ENCODE data around the gene JAKMIP3. TPM values are rescaled to one million over a fixed set of nuclear protein-coding genes. Genes with fewer than 3 reads are reported as not detected.
A peak's percentile ranks its signal among the peaks of the same experiment; 100 is the strongest.
"Not testable (repeated sequence)": the region's sequence is repeated elsewhere in the genome, so short reads cannot be mapped to it uniquely, and the experiment has no call there.

Gene JAKMIP3
- total and polyA plus RNA-seq, 12 donors: 0.18 to 7.0 (median 0.79) TPM

DNA sequence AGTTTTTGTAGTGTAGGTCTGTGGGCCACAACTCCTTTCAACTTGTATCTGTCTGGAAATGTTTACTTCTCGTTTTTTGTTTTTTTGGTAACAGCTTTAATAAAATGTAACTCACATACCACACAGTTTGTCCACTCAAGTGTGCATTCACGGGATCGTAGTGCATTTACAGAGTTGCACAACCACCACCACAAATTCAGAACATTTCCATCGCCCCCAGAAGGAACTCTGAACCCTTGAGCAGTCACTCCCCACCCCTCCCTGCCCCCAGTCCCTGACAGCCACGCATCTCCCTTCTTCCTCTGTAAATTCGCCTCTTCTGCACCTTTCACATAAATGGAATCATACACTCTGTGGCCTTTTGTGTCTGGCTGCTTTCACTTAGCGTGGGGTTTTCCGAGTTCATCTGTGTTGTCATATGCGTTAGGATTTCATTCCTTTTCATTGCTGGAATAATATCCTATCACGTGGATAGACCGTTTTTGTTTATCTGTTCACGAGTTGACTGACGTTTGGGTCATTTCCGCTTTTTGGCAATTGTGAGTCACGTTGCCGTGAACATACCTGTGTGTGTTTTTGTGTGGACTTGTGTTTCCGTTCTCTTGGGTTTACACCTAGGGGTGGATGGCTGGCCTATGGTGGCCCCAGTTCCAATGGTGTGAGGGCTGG is 10.3 kb downstream of the JAKMIP3 start:
- TF ChIP-seq, protein P1, sequence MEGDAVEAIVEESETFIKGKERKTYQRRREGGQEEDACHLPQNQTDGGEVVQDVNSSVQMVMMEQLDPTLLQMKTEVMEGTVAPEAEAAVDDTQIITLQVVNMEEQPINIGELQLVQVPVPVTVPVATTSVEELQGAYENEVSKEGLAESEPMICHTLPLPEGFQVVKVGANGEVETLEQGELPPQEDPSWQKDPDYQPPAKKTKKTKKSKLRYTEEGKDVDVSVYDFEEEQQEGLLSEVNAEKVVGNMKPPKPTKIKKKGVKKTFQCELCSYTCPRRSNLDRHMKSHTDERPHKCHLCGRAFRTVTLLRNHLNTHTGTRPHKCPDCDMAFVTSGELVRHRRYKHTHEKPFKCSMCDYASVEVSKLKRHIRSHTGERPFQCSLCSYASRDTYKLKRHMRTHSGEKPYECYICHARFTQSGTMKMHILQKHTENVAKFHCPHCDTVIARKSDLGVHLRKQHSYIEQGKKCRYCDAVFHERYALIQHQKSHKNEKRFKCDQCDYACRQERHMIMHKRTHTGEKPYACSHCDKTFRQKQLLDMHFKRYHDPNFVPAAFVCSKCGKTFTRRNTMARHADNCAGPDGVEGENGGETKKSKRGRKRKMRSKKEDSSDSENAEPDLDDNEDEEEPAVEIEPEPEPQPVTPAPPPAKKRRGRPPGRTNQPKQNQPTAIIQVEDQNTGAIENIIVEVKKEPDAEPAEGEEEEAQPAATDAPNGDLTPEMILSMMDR (IDR thresholded peaks at IDR 0.05): no peak
- no peak for TF ChIP-seq POLR2A (IDR thresholded peaks at IDR 0.05)
- no peak overlapping the region for H3K27ac ChIP-seq
- WGBS, 4 donors: 76 to 85% (median 82%) methylated on average over 17 of the region's 17 CpGs
- intact Hi-C loops (cut with DNase I): no loop called here
- no peaks in the 10 kb centered on the region for H3K9me3 ChIP-seq (replicated peaks in 1 of 3)
- H3K27me3 ChIP-seq: no peaks in the 10 kb centered on the region
- no peak for DNase-seq
- no peak overlapping the region for H3K4me3 ChIP-seq
- H3K36me3 ChIP-seq (replicated peaks in 1 of 2): no peaks in the 10 kb centered on the region
- no peaks in the 10 kb centered on the region for H3K4me1 ChIP-seq (replicated peaks in 1 of 2)

DNA sequence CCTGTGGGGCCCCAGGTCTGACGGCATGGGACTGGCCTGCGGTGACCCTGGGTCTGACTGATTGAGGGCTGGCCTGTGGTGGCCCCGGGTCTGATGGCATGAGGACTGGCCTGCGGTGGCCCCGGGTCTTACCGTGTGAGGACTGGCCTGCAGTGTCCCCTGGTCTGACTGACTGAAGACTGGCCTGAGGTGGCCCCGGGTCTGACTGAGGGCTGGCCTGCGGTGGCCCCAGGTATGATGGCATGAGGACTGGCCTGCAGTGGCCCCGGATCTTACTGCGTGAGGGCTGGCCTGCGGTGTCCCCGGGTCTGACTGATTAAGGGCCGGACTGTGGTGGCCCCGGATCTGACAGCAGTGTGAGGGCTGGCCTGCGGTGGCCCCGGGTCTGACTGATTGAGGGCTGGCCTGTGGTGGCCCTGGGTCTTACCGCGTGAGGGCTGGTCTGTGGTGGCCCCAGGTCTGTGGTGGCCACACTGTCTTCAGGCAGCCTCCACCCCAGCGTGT is 10.9 kb downstream of the JAKMIP3 start:
- Histone ChIP-seq H3K4me3 (no peak overlapping the region), H3K9me3 (replicated peaks in 1 of 3) (no peaks in the 10 kb centered on the region), H3K4me1 (replicated peaks in 1 of 2) (no peaks in the 10 kb centered on the region), H3K36me3 (replicated peaks in 1 of 2) (no peaks in the 10 kb centered on the region), H3K27me3 (no peaks in the 10 kb centered on the region), H3K27ac (no peak overlapping the region)
- DNase-seq: peak in 1 of 7 donors; percentile 36
- 38 to 92% (median 88%) methylated on average over 2 to 19 of the region's 19 CpGs for WGBS, 4 donors
- TF ChIP-seq POLR2A (IDR thresholded peaks at IDR 0.05): no peak
- TF ChIP-seq, protein P1 (IDR thresholded peaks at IDR 0.05): no peak
- intact Hi-C loops (cut with DNase I): no loop called here

DNA sequence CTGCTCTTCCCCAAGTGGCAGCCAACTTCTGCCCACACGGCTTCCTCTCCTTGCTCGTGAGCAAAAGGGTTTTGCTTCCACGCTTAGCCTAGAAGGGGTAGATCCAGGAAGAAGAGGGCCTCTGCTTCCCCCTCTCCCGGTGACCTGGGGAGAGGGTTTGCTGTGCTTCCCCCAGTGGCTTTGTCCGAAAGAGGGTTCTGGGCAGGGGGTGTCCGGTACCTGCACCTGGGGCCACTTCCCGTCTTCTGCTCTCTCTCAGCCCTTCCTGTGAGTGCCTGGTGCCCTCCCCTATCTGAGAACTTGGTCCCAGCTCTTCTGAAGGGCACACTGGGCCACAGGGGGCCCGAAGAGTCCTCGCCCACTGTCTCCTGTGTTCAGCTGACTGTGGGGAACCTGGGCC is 11.3 kb downstream of the JAKMIP3 start:
- intact Hi-C loops (cut with DNase I): no loop called here
- 61 to 81% (median 78%) methylated on average over 7 to 9 of the region's 9 CpGs for WGBS, 4 donors

DNA sequence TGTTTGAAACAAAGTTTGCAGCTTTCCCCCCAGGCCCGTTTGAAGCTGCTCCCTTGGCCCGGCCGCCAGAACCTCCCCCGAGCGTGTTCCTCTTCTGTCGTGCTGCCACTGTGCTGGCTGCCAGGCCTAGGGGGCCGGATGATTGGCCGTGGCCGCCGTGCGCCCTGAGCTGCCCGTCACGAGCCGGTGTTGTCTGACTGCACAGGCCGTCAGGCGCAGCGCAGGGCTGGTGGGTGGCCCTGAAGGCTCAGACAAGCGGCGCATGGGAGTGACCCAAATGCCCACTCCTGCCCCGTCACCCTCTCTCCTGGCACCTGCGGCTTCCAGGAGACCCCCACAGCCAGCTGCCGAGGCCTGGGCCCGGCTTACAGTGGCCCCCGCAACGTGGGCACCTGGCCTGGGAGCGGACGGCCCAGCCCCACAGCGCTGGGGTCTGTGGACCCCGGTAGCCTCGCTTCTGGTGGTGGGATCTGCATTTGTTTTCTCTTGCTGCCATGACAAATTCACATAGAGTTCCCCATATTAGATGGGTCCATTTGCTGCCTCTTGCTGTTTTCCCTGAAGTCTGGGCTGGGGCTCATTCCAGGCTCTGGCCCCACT is 13.1 kb downstream of the JAKMIP3 start:
- H3K9me3 ChIP-seq (replicated peaks in 1 of 3): no peaks in the 10 kb centered on the region
- no peaks in the 10 kb centered on the region for H3K4me1 ChIP-seq (replicated peaks in 1 of 2)
- intact Hi-C loops (cut with DNase I): no loop called here
- H3K27ac ChIP-seq: no peak overlapping the region
- TF ChIP-seq POLR2A (IDR thresholded peaks at IDR 0.05): no peak
- TF ChIP-seq, protein P1 (IDR thresholded peaks at IDR 0.05): no peak
- no peaks in the 10 kb centered on the region for H3K27me3 ChIP-seq
- peak in 1 of 7 donors; percentile 41 for DNase-seq
- no peak overlapping the region for H3K4me3 ChIP-seq
- no peaks in the 10 kb centered on the region for H3K36me3 ChIP-seq (replicated peaks in 1 of 2)
- WGBS, 4 donors: 68 to 85% (median 79%) methylated on average over 14 to 30 of the region's 30 CpGs

More for the DNA sequence above, 11.3 kb downstream of the JAKMIP3 start:
- H3K9me3 ChIP-seq (replicated peaks in 1 of 3): no peaks in the 10 kb centered on the region
- DNase-seq: no peak
- no peak overlapping the region for H3K4me3 ChIP-seq
- no peaks in the 10 kb centered on the region for H3K36me3 ChIP-seq (replicated peaks in 1 of 2)
- H3K27ac ChIP-seq: no peak overlapping the region
- no peaks in the 10 kb centered on the region for H3K4me1 ChIP-seq (replicated peaks in 1 of 2)
- no peaks in the 10 kb centered on the region for H3K27me3 ChIP-seq
- TF ChIP-seq, protein P1 (IDR thresholded peaks at IDR 0.05): no peak
- no peak for TF ChIP-seq POLR2A (IDR thresholded peaks at IDR 0.05)

DNA sequence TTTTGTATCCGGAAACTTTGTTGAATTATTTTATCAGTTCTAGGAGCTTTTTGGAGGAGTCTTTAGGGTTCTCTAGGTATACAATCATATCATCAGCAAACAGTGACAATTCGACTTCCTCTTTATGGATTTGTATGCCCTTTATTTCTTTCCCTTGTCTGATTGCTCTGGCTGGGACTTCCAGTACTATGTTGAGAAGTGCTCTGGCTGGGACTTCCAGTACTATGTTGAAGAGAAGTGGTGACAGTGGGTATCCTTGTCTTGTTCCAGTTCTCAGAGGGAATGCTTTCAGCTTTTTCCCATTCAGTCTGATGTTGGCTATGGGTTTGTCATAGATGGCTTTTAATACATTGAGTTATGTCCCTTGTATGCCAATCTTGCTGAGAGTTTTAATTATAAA is 18.6 kb downstream of the JAKMIP3 start:
- H3K36me3 ChIP-seq (replicated peaks in 1 of 2); H3K27ac ChIP-seq; DNase-seq; intact Hi-C loops (cut with DNase I); H3K4me1 ChIP-seq (replicated peaks in 1 of 2); H3K27me3 ChIP-seq; H3K4me3 ChIP-seq; H3K9me3 ChIP-seq (replicated peaks in 1 of 3): not testable (repeated sequence)
- 73 to 83% (median 81%) methylated on average over 2 of the region's 2 CpGs for WGBS, 4 donors

DNA sequence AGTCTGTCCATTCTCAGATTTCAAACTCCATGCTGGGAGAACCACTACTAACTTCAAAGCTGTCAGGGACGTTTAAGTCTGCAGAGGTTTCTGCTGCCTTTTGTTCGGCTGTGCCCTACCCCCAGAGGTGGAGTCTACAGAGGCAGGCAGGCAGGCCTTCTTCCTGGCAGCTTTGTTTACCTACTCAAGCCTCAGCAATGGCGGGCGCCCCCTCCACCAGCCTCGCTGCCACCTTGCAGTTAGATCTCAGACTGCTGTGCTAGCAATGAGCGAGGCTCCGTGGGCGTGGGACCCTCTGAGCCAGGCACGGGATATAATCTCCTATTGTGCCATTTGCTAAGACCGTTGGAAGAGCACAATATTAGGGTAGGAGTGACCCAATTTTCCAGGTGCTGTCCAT is 27.5 kb downstream of the JAKMIP3 start:
- WGBS, 4 donors: 78 to 96% (median 83%) methylated on average over 2 to 10 of the region's 10 CpGs

More for the DNA sequence above, 27.5 kb downstream of the JAKMIP3 start:
- H3K9me3 ChIP-seq (replicated peaks in 1 of 3); H3K36me3 ChIP-seq (replicated peaks in 1 of 2); H3K27ac ChIP-seq; intact Hi-C loops (cut with DNase I); H3K4me1 ChIP-seq (replicated peaks in 1 of 2); H3K27me3 ChIP-seq; H3K4me3 ChIP-seq; DNase-seq: not testable (repeated sequence)

Data from adrenal gland (tissue), 12 donors.